Fibroblast of lung (primary cell): Measurements from ENCODE around the gene PPP1R12C. TPM values are rescaled to one million over a fixed set of nuclear protein-coding genes. Genes with fewer than 3 reads are reported as not detected.
"Not testable (repeated sequence)": the region's sequence is repeated elsewhere in the genome, so short reads cannot be mapped to it uniquely, and the experiment has no call there.

ENCODE experiments used
- DNase-seq, 2 donors: peaks; one replicate each; pipeline versions ENCODE4 v3.0.0 to v3.0.0-alpha.2; 2010; ENCODE audit warnings: low read depth in 2 of 2
- H2AFZ ChIP-seq: 2 replicates; pipeline ENCODE4 v1.5.1; 2012; ENCODE audit warnings: low read length, control low read depth, inconsistent platforms
- H3K27ac ChIP-seq: 2 replicates; pipeline ENCODE4 v1.5.1; 2011; ENCODE audit warnings: low read length, control low read depth; ENCODE audit not compliant: insufficient read depth
- H3K27me3 ChIP-seq: 2 replicates; pipeline ENCODE4 v1.5.1; 2011; ENCODE audit warnings: mild to moderate bottlenecking, low read length; ENCODE audit not compliant: control insufficient read depth, insufficient read depth
- H3K36me3 ChIP-seq: 2 replicates; pipeline ENCODE4 v1.5.1; 2011; ENCODE audit warnings: low read length; ENCODE audit not compliant: control insufficient read depth, insufficient read depth
- H3K4me1 ChIP-seq: 2 replicates; pipeline ENCODE4 v1.5.1; 2011; ENCODE audit warnings: low read length; ENCODE audit not compliant: control insufficient read depth, insufficient read depth; ENCODE audit errors: extremely low read depth
- H3K4me2 ChIP-seq: 2 replicates; pipeline ENCODE4 v1.5.1; 2011; ENCODE audit warnings: low read length, control low read depth; ENCODE audit not compliant: insufficient read depth; ENCODE audit errors: extremely low read depth
- H3K4me3 ChIP-seq, 4 experiments: fragments of 200-600 bp in 1 of 4; sonication (generic) in 1 of 4; replicated peaks in 1 of 4; 2 replicates each; pipeline ENCODE4 v1.5.1; 2011 to 2016; ENCODE audit warnings: low read length in 4 of 4, low read depth in 3 of 4, mild to moderate bottlenecking in 3 of 4, control low read depth in 2 of 4, inconsistent platforms in 1 of 4, mixed read lengths in 1 of 4; ENCODE audit not compliant: insufficient read depth in 1 of 4; ENCODE audit errors: control extremely low read depth in 1 of 4
- H3K79me2 ChIP-seq: 2 replicates; pipeline ENCODE4 v1.5.1; 2012; ENCODE audit warnings: mild to moderate bottlenecking, low read length, inconsistent platforms; ENCODE audit not compliant: control insufficient read depth, insufficient read depth
- H3K9ac ChIP-seq: 2 replicates; pipeline ENCODE4 v1.5.1; 2011; ENCODE audit warnings: mild to moderate bottlenecking, low read length, control low read depth; ENCODE audit not compliant: insufficient read depth
- H3K9me3 ChIP-seq: 2 replicates; pipeline ENCODE4 v1.5.1; 2012; ENCODE audit warnings: low read depth, low read length; ENCODE audit not compliant: control insufficient read depth, insufficient read depth
- H4K20me1 ChIP-seq: 2 replicates; pipeline ENCODE4 v1.5.1; 2011; ENCODE audit warnings: low read length; ENCODE audit not compliant: control insufficient read depth, insufficient read depth; ENCODE audit errors: extremely low read depth
- EZH2 ChIP-seq: IDR thresholded peaks from 2 replicates; pipeline ENCODE4 v1.5.1; 2012; ENCODE audit warnings: low read length, control low read depth, mild to moderate bottlenecking; ENCODE audit errors: missing control alignments
- polyA plus RNA-seq, 2 donors: library from polyadenylated mRNA; depleted of rRNA in 1 of 2; stranded (reverse) in 1 of 2; unstranded in 1 of 2; fragments of >200 nt; gene quantifications; 2 replicates each; pipeline ENCODE4 v1.2.1, GENCODE V29; 2011 to 2012; ENCODE audit warnings: missing spikeins in 1 of 2
- total RNA-seq: library from RNA; depleted of rRNA; stranded (reverse); fragments of >200 nt; gene quantifications from 2 replicates; pipeline ENCODE4 v1.2.1, GENCODE V29; 2014
- TF ChIP-seq, protein P1 (sequence below), 2 donors: IDR thresholded peaks in 1 of 2; conservative IDR thresholded peaks in 1 of 2; 1 replicate in 1 of 2; 2 replicates in 1 of 2; pipeline ENCODE4 v1.5.1; 2011 to 2012; ENCODE audit warnings: low read length in 2 of 2, control low read depth in 1 of 2, inconsistent platforms in 1 of 2, low read depth in 1 of 2, mild to moderate bottlenecking in 1 of 2

The PPP1R12C gene
- total and polyA plus RNA-seq, 2 donors (not counting 1 experiment from before 2014, with no cell fraction given): 26.0 to 32.9 TPM

DNA sequence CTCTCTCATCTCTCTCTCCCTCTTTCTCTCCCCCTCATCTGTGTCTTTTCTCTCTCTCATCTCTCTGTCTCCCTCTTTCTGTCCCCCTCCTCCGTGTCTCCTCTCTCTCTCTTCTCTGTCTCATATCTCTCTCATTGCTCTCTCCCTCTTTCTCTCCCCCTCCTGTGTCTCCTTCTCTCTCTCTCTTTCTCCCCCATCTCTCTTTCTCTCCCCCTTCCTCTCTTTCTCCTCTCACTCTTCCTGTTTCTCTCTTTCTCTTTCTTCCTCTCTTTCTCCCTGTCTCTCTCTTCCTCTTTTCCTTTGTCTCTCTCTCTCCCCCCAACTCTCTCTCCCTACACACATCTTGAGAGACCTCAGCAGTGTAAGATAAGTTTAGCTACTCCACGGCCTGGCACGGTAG is 49.6 kb downstream of the PPP1R12C start:
- Histone ChIP-seq H2AFZ (no peak overlapping the region), H3K9ac (no peak overlapping the region), H3K4me1 (no peaks in the 10 kb centered on the region), H3K36me3 (no peaks in the 10 kb centered on the region), H4K20me1 (no peaks in the 10 kb centered on the region), H3K27me3 (peaks cover 17% of the 10 kb centered on the region), H3K4me3 (no peak overlapping the region), H3K9me3 (no peaks in the 10 kb centered on the region), H3K27ac (no peak overlapping the region), H3K79me2 (no peaks in the 10 kb centered on the region), H3K4me2 (no peak overlapping the region)
- DNase-seq: no peak
- TF ChIP-seq EZH2: no peak
- TF ChIP-seq, protein P1, sequence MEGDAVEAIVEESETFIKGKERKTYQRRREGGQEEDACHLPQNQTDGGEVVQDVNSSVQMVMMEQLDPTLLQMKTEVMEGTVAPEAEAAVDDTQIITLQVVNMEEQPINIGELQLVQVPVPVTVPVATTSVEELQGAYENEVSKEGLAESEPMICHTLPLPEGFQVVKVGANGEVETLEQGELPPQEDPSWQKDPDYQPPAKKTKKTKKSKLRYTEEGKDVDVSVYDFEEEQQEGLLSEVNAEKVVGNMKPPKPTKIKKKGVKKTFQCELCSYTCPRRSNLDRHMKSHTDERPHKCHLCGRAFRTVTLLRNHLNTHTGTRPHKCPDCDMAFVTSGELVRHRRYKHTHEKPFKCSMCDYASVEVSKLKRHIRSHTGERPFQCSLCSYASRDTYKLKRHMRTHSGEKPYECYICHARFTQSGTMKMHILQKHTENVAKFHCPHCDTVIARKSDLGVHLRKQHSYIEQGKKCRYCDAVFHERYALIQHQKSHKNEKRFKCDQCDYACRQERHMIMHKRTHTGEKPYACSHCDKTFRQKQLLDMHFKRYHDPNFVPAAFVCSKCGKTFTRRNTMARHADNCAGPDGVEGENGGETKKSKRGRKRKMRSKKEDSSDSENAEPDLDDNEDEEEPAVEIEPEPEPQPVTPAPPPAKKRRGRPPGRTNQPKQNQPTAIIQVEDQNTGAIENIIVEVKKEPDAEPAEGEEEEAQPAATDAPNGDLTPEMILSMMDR (conservative IDR thresholded peaks at IDR 0.05 in 1 of 2, IDR thresholded peaks at IDR 0.05 in 1 of 2; ENCODE audit: low read depth in 1 of 2, low read length in 2 of 2): no peak

DNA sequence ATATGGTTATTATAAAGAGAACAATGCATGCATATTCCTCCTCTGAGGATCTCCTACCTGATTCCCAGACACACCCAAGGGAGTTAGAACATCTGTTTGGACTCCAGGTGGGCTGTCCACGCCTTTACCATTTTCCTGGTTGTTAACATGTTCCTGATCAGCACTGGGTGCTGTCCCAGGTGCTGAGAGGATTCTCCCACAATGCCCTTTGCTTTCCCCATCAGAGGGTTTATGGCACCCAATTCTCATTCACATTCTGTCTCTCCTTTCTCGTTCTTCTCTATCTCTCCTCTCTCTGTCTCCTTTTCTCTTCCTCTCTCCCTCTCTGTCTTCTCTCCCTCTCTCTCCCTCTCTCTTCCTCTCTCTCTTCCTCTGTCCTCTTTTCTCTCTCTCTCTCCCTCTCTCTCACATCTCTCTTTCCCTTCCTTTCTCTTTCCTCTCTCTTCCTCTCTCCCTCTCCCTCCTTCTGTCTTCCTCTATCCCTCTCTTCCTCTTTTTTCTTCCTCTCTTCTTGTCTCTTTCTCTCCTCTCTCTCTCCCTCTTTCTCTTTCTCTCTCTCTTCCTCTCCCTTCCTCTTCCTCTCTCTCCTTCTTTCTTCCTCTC is 51.2 kb downstream of the PPP1R12C start:
- no peaks in the 10 kb centered on the region for H3K9me3 ChIP-seq
- no peaks in the 10 kb centered on the region for H3K4me1 ChIP-seq
- TF ChIP-seq, protein P1 (conservative IDR thresholded peaks at IDR 0.05 in 1 of 2, IDR thresholded peaks at IDR 0.05 in 1 of 2; ENCODE audit: low read depth in 1 of 2, low read length in 2 of 2): no peak
- TF ChIP-seq EZH2: no peak
- no peaks in the 10 kb centered on the region for H3K79me2 ChIP-seq
- H4K20me1 ChIP-seq: no peaks in the 10 kb centered on the region
- no peak overlapping the region for H2AFZ ChIP-seq
- no peak overlapping the region for H3K27ac ChIP-seq
- H3K9ac ChIP-seq: no peak overlapping the region
- no peak for DNase-seq
- no peaks in the 10 kb centered on the region for H3K36me3 ChIP-seq
- no peak overlapping the region for H3K4me3 ChIP-seq
- peaks cover 17% of the 10 kb centered on the region for H3K27me3 ChIP-seq
- H3K4me2 ChIP-seq: no peak overlapping the region

DNA sequence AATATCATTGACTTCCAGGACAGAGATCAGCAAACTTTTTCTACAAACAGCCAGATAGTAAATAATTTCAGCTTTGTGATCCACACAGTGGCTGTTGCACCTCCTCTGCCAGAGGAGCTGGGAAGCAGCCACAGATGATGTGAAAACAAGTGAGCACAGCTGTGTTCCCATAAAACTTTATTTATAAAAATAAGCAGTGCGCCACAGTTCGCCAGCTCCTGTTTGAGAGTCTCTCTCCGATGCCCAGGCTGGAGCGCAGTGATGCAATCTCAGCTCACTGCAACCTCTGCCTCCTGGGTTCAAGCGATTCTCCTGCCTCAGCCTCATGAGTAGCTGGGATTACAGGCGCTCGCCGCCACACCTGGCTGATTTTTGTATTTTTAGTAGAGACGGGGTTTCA is 51.9 kb downstream of the PPP1R12C start:
- H2AFZ ChIP-seq, H3K27ac ChIP-seq, H3K9ac ChIP-seq, H3K4me2 ChIP-seq, DNase-seq, H4K20me1 ChIP-seq, H3K9me3 ChIP-seq, H3K4me1 ChIP-seq, H3K79me2 ChIP-seq, H3K36me3 ChIP-seq, H3K4me3 ChIP-seq: not testable (repeated sequence)
- peaks cover 17% of the 10 kb centered on the region for H3K27me3 ChIP-seq
